H1 (cell line): ENCODE results near the gene MRPL34.

Experiments
- BRCA1 ChIP-seq: IDR thresholded peaks from 2 replicates; pipeline ENCODE4 v1.6.1; 2012; ENCODE audit warnings: low read depth, low read length, improper control_type of control experiment
- CHD1 ChIP-seq: IDR thresholded peaks from 2 replicates; pipeline ENCODE4 v1.6.1; 2012; ENCODE audit warnings: low read depth, low read length, improper control_type of control experiment
- GTF2F1 ChIP-seq: IDR thresholded peaks from 2 replicates; pipeline ENCODE4 v1.6.1; 2012; ENCODE audit warnings: low read depth, low read length, improper control_type of control experiment, borderline replicate concordance
- JUN ChIP-seq: IDR thresholded peaks from 2 replicates; pipeline ENCODE4 v1.6.1; 2011; ENCODE audit warnings: low read depth, mild to moderate bottlenecking, improper control_type of control experiment, low read length
- NANOG ChIP-seq: IDR thresholded peaks from 2 replicates; pipeline ENCODE4 v1.6.1; 2011; ENCODE audit warnings: low read length, low read depth, mild to moderate bottlenecking, inconsistent platforms; ENCODE audit not compliant: insufficient read depth, poor library complexity, severe bottlenecking
- POLR2A ChIP-seq, 2 experiments: IDR thresholded peaks; 1 replicate in 1 of 2; 2 replicates in 1 of 2; pipeline ENCODE4 v1.6.1; 2011; ENCODE audit warnings: low read depth in 2 of 2, low read length in 2 of 2, mild to moderate bottlenecking in 2 of 2; ENCODE audit errors: control extremely low read depth in 1 of 2
- RAD21 ChIP-seq, 2 experiments: IDR thresholded peaks in 1 of 2; conservative IDR thresholded peaks in 1 of 2; 2 replicates each; pipeline ENCODE4 v1.6.1; 2011; ENCODE audit warnings: low read depth in 2 of 2, low read length in 2 of 2, improper control_type of control experiment in 1 of 2, inconsistent platforms in 1 of 2, mild to moderate bottlenecking in 1 of 2, moderate library complexity in 1 of 2
- SRF ChIP-seq: IDR thresholded peaks from 2 replicates; pipeline ENCODE4 v1.6.1; 2011; ENCODE audit warnings: mild to moderate bottlenecking, low read depth, low read length, moderate library complexity
- ZNF274 ChIP-seq: IDR thresholded peaks from 2 replicates; pipeline ENCODE4 v1.7.0; 2012; ENCODE audit warnings: low read length, borderline replicate concordance; ENCODE audit errors: extremely low read depth
- TF ChIP-seq, protein P1 (sequence below), 3 experiments: IDR thresholded peaks; 1 replicate in 2 of 3; 2 replicates in 1 of 3; pipeline versions ENCODE4 v1.5.1 to v1.6.1; 2011; ENCODE audit warnings: low read length in 3 of 3, mild to moderate bottlenecking in 3 of 3, inconsistent platforms in 2 of 3, low read depth in 1 of 3, moderate library complexity in 1 of 3; ENCODE audit not compliant: insufficient read depth in 1 of 3; ENCODE audit errors: control extremely low read depth in 1 of 3
- TF ChIP-seq, protein P2 (sequence below): IDR thresholded peaks from 2 replicates; pipeline ENCODE4 v1.6.1; 2011; ENCODE audit warnings: low read length, improper control_type of control experiment

DNA sequence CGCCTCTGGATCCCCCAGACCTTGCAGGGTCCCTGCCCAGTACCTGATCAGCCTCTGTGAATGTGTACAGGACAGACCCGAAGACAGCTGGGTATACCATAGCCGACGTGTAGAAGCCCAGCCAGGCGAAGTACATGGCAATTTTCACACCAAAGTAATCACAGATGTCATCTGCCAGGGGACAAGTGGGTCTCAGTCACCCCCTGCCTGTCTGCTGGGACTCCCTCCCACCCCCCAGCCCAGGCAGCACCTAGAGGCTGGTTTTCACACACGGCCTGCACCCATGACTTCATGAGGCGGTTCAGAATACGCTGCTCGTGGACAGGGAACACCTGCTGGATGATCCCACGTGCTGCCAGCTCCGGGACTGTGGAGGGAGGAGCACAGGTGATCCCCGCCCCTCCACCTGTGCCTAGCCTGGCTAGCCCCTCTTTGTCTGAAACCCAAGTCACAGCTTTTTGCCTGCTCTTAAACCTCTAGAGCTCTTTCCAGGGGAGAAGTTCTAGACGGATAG lies 25.4 kb downstream of the MRPL34 start:
- TF ChIP-seq, protein P1, sequence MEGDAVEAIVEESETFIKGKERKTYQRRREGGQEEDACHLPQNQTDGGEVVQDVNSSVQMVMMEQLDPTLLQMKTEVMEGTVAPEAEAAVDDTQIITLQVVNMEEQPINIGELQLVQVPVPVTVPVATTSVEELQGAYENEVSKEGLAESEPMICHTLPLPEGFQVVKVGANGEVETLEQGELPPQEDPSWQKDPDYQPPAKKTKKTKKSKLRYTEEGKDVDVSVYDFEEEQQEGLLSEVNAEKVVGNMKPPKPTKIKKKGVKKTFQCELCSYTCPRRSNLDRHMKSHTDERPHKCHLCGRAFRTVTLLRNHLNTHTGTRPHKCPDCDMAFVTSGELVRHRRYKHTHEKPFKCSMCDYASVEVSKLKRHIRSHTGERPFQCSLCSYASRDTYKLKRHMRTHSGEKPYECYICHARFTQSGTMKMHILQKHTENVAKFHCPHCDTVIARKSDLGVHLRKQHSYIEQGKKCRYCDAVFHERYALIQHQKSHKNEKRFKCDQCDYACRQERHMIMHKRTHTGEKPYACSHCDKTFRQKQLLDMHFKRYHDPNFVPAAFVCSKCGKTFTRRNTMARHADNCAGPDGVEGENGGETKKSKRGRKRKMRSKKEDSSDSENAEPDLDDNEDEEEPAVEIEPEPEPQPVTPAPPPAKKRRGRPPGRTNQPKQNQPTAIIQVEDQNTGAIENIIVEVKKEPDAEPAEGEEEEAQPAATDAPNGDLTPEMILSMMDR (IDR thresholded peaks at IDR 0.05; ENCODE audit: control extremely low read depth in 1 of 3, insufficient read depth in 1 of 3, low read depth in 1 of 3, low read length in 3 of 3): no peak
- TF ChIP-seq NANOG (no peak), RAD21 (IDR thresholded peaks at IDR 0.05 in 1 of 2, conservative IDR thresholded peaks at IDR 0.05 in 1 of 2; ENCODE audit: low read depth in 2 of 2, low read length in 2 of 2) (no peak), BRCA1 (no peak), CHD1 (no peak), POLR2A (IDR thresholded peaks at IDR 0.05; ENCODE audit: control extremely low read depth in 1 of 2, low read depth in 2 of 2, low read length in 2 of 2) (no peak), GTF2F1 (no peak), JUN (no peak), SRF (no peak), ZNF274 (no peak)
- TF ChIP-seq, protein P2, sequence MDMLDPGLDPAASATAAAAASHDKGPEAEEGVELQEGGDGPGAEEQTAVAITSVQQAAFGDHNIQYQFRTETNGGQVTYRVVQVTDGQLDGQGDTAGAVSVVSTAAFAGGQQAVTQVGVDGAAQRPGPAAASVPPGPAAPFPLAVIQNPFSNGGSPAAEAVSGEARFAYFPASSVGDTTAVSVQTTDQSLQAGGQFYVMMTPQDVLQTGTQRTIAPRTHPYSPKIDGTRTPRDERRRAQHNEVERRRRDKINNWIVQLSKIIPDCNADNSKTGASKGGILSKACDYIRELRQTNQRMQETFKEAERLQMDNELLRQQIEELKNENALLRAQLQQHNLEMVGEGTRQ: no peak
